GM18858 (cell line): ENCODE measurements around the gene DNAJB5.
"Not testable (repeated sequence)": the region's sequence is repeated elsewhere in the genome, so short reads cannot be mapped to it uniquely, and the experiment has no call there.

Experiments used
- ATAC-seq: cut with Tn5 transposase; IDR thresholded peaks from one replicate; pipeline ENCODE4 v1.9.1; 2021; ENCODE audit not compliant: unreplicated experiment

Gene DNAJB5

GRCh38 chr9:34989003-34989945 is at the start of gene DNAJB5:
DNAJB5 (plus strand) TSS chr9:34989745; CDS start chr9:34990631, 886 bp downstream.
- ATAC-seq, result peak; percentile 88

- not testable (repeated sequence) for ATAC-seq
Observed at GRCh38 chr9:34939989-34940388, 49.6 kb upstream of the DNAJB5 start.

GRCh38 chr9:34948451-34948850 is 41.1 kb upstream of the DNAJB5 start:
- ATAC-seq, result no peak

- no peak for ATAC-seq
Observed at GRCh38 chr9:34954225-34954624, 35.3 kb upstream of the DNAJB5 start.

- not testable (repeated sequence) for ATAC-seq
Observed at GRCh38 chr9:34956066-34956465, 33.5 kb upstream of the DNAJB5 start.

- no peak for ATAC-seq
Observed at GRCh38 chr9:34956648-34957047, 32.9 kb upstream of the DNAJB5 start.

- ATAC-seq, result no peak
Observed at GRCh38 chr9:34957492-34958410, 31.8 kb upstream of the DNAJB5 start, which contains the start of gene PHF24. PHF24 (plus strand) TSS chr9:34958285; CDS start chr9:34971299, 13,014 bp downstream.

GRCh38 chr9:34958411-34958982 is 31.0 kb upstream of the DNAJB5 start:
- ATAC-seq, result no peak

GRCh38 chr9:34959461-34959860 is 30.1 kb upstream of the DNAJB5 start:
- ATAC-seq, result no peak

GRCh38 chr9:34961574-34962490 is 27.7 kb upstream of the DNAJB5 start:
- ATAC-seq, result no peak

- no peak for ATAC-seq
Observed at GRCh38 chr9:34962546-34962945, 27.0 kb upstream of the DNAJB5 start.

GRCh38 chr9:34963552-34963951 is 26.0 kb upstream of the DNAJB5 start:
- ATAC-seq, result no peak

- no peak for ATAC-seq
Observed at GRCh38 chr9:34964458-34964857, 25.1 kb upstream of the DNAJB5 start.

GRCh38 chr9:34971146-34971811 is 18.3 kb upstream of the DNAJB5 start:
- ATAC-seq, result no peak

- no peak for ATAC-seq
Observed at GRCh38 chr9:34974664-34975063, 14.9 kb upstream of the DNAJB5 start.

GRCh38 chr9:34976441-34976840 is 13.1 kb upstream of the DNAJB5 start:
- ATAC-seq, result no peak

GRCh38 chr9:34976992-34977391 is 12.6 kb upstream of the DNAJB5 start:
- no peak for ATAC-seq

- no peak for ATAC-seq
Observed at GRCh38 chr9:34980181-34980761, 9.3 kb upstream of the DNAJB5 start.

GRCh38 chr9:34982361-34982760 is 7.2 kb upstream of the DNAJB5 start:
- no peak for ATAC-seq
